Ammon's horn (tissue), 1 donor: ENCODE results near the gene TBC1D8B.
A peak's percentile ranks its signal among the peaks of the same experiment; 100 is the strongest.
"Not testable (repeated sequence)": the region's sequence is repeated elsewhere in the genome, so short reads cannot be mapped to it uniquely, and the experiment has no call there.

Experiments used
- DNase-seq: peaks from one replicate; pipeline ENCODE4 v3.0.0-alpha.2; 2016; ENCODE audit warnings: low spot score

Gene TBC1D8B

GRCh38 chrX:106802388-106803275 lies at the start of gene TBC1D8B:
TSS of gene TBC1D8B (plus strand) at chrX:106802673. CDS start at chrX:106802854, 181 bp downstream.
- peak; percentile 91 for DNase-seq

GRCh38 chrX:106769288-106769687 lies 33.2 kb upstream of the TBC1D8B start:
- DNase-seq: not testable (repeated sequence)

DNA sequence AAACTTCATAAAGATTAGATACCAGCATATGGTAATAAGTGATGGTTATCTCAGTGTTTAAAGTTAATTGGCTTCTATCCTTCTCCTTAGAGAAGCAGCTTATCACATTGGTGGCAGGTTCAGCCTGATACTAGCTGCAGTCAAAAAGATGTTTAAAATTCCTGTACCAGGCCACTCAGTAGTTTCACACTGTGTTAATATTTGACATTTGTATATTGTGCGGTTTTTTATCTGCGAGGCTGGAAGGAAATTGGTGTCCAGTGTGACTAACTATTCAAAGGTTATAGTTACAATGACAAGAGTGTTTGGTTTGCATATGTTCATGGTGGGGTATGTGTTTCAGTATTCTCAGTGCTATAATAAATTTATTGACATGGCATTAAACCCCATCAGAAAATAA lies 27.5 kb upstream of the TBC1D8B start:
- no peak for DNase-seq

- DNase-seq: no peak
These were observed 22.2 kb upstream of the TBC1D8B start for GRCh38 chrX:106780264-106780663.

DNA sequence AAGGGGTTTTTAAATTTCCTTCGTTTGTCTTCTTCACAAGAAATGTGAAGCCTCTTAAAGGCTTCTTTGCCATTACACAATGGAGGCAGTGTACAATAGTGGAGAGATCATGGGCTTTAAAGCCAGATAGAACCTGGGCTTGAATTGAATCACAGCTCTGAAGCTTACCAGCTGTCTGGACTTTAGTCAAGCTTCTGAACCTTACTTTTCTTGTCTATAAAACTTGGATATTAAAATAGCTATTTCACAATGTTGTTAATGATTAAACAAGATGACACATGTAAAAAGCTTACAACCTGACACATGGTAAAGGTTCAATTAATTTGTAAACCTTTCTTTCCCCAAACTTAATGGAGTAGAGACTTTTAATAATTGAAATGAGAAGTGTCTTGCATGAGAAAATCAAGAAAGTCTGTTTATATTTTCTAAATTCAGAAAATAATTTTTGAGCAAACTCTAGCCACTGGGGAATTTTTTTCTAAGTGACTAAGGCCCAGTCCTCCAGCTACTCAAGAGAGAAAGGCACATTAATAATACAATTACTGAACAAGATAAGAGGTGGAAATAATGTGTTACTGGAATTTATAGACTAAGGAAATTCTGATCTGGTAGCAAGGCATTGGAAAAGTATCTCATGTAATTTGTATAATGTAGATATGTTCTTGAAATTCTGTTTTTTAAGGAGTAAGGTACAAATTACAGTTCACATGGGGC lies 21.7 kb upstream of the TBC1D8B start:
- no peak for DNase-seq

GRCh38 chrX:106783716-106784115 lies 18.8 kb upstream of the TBC1D8B start:
- DNase-seq: no peak

- DNase-seq: no peak
These were observed 11.0 kb upstream of the TBC1D8B start for GRCh38 chrX:106791495-106791894.

GRCh38 chrX:106802063-106802387 lies 448 bp upstream of the TBC1D8B start:
- DNase-seq: peak; percentile 2

DNA sequence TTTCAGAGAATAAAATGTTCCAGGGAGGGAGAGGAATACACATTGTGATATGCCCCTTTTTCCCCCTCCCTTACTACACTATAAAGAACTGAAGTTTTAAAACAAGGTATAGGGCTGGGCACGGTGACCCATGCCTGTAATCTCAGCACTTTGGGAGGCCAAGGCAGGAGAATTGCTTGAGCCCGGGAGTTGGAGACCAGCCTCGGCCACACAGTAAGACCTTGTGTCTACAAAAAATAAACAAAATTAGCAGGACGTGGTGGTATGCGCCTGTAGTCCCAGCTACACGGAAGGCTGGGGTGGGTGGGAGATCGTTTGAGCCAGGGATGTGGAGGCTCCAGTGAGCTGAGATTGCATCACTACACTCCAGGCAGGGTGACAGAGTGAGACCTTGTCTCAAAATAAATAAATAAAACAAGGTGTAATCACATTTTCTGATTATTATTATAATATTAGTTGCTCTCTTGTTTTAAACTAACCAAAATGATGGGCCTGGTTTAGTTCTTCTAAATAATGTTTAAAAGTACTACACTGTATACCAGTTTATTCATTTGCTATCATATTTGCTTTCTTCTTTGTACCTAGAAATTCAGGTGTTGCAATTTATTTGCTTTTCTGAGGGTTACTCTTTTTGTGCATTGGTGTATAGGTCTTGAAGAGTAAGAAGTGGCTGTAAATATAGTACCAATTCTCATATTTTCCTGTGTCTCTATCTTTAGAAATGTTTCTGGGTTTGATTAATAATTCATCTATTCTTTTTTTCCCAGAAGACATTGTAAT lies 8.8 kb downstream of the TBC1D8B start:
- DNase-seq: no peak

- DNase-seq: not testable (repeated sequence)
These were observed 10.5 kb downstream of the TBC1D8B start for GRCh38 chrX:106812930-106813329.

GRCh38 chrX:106814093-106814492 lies 11.6 kb downstream of the TBC1D8B start:
- DNase-seq: not testable (repeated sequence)

DNA sequence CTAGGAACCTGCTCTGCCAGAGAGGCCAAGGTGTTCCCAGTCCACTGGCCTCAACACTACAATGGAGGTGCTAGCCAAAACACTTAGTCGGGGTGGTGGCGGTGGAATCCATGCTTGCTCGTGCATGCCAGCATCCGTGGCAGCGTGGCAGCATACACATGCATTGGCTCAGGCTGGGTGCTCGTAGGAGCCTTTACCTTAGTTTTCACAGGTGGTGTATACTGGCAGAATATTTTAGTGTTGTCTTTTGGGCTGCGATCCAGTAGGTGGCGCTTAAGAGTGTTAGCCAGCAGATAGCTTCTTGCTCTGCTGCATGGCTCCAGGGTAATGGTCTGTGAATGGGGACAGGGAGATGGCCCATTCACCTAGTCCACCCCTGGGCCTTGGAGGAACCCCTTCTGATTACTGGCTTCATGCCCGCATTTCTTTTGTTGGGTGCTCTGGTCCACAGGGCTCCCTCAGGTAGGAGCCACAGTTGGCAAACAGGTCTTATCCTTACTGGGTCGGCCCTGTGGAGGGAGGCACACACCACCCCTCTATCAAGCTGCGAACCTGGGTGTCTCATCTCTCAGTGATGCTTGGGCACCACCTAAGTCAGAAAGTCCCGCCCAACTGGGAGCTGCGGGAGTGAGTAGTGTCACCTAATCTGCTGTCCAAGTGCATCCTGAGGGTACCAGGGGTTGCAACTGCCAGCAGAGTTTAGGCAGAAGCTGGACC lies 60.7 kb downstream of the TBC1D8B start:
- no peak for DNase-seq

DNA sequence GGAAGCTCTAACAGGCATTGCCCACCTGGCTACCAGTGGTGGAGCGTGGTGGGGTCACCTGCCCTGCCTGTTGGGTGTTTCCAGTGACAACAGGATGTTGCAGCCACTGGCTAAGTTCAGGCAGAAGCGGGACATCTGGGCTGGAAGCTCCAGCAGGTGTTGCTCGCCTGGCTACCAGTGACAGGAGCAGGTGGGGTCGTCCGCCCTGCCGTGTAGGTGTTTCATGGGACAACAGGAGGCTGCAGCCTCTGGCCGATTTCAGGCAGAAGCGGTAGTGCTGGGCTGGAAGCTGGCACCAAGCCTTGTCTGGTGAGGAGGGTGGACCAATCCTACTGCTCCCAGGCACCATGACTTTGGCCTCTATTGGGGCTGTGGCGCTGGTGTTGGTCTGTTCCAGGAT lies 61.2 kb downstream of the TBC1D8B start:
- no peak for DNase-seq

GRCh38 chrX:106872796-106873195 lies 70.3 kb downstream of the TBC1D8B start:
- not testable (repeated sequence) for DNase-seq

DNA sequence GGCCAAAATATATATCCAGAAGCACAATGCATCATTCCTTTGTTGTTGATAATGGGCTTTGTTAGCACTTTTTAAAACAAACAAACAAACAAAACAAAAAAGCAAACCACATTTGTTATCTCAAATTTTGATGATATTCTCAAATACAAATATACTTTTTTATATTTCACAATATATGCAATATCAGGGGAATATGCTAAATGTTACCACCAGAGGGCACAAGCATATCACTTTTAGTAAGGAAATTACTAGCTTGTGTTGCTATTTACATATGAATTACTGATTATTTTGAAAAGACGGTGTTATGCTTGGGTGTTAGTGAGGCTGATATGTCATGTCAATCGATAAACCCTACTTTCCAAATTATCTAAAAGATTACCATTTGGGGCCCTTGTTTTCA lies 71.6 kb downstream of the TBC1D8B start:
- no peak for DNase-seq

- no peak for DNase-seq
These were observed 72.7 kb downstream of the TBC1D8B start for GRCh38 chrX:106875151-106875550.

GRCh38 chrX:106889468-106889867 lies 87.0 kb downstream of the TBC1D8B start:
- DNase-seq: no peak

- peak; percentile 34 for DNase-seq
These were observed 89.4 kb downstream of the TBC1D8B start for GRCh38 chrX:106891762-106892460.

- peak; percentile 78 for DNase-seq
These were observed 92.0 kb downstream of the TBC1D8B start for GRCh38 chrX:106894392-106894909.

GRCh38 chrX:106894978-106895452 lies 92.5 kb downstream of the TBC1D8B start:
- no peak for DNase-seq

DNA sequence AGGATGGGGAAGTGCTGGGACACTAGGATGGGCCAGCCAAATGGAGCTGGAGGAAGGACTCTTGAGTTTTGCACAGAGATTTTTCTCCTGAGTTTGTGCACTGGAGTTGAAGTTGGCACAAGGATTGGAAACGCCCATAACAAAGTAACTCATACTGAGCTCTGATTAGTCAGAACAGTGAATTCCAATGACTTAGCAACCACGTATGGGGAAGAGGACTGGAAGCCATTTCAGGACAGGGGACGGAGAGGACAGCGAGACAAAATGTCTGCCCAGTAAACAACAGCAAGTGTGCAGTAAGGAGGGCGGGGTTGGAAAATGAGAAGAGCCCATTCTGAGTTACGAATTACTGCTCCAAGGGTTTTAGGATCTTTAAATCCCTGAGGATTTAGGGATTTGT lies 94.8 kb downstream of the TBC1D8B start:
- no peak for DNase-seq
